HCT116 (cell line): ENCODE measurements around the gene QPCT. TPM values are rescaled to one million over a fixed set of nuclear protein-coding genes. Genes with fewer than 3 reads are reported as not detected.

Source experiments
- ATAC-seq: fragments of 200-7000 bp; cut with Tn5 transposase; 2 replicates; pipeline ENCODE4 v1.9.1; 2020; ENCODE audit warnings: mild to moderate bottlenecking, moderate library complexity
- BruUV-seq: library from RNA; stranded (reverse); fragments of 400-500 nt; replicated peaks from 2 replicates; lab custom pipeline; 2021; lab: Mats Ljungman, UMichigan
- CTCF ChIA-PET: fragments of 300-600 bp; sonication (Branson Sonifier 250); formaldehyde crosslinking; loops from one replicate; lab custom pipeline; 2021; ENCODE audit warnings: antibody characterized with exemption; lab: Charles Lee
- POLR2A ChIA-PET: fragments of 300-600, 350-600 bp; sonication (Branson Sonifier 250); formaldehyde crosslinking; loops from one replicate; lab custom pipeline; 2021; ENCODE audit warnings: antibody characterized with exemption; lab: Charles Lee
- RAD21 ChIA-PET, 2 experiments: fragments of 300-600 bp; sonication (Branson Sonifier 250); formaldehyde crosslinking; loops; one replicate each; lab custom pipeline; 2023; ENCODE audit warnings: low total read pairs in 2 of 2; ENCODE audit not compliant: uncharacterized antibody in 2 of 2, unreplicated experiment in 2 of 2, low non-redundant PET in 1 of 2; lab: Charles Lee
- DNase-seq: peaks from one replicate; pipeline ENCODE4 v3.0.0-alpha.2; 2010; ENCODE audit warnings: low read depth, low spot score
- H2AFZ ChIP-seq: fragments of 200-600 bp; shearing (Covaris generic), sonication (generic); 2 replicates; pipeline ENCODE4 v1.6.1; 2017; ENCODE audit warnings: low read depth, mixed run types, mixed read lengths, antibody characterized with exemption, low read length; ENCODE audit not compliant: poor library complexity, severe bottlenecking
- H3K27ac ChIP-seq: 2 replicates; pipeline ENCODE4 v1.5.1; 2012; ENCODE audit warnings: low read depth, low read length
- H3K27me3 ChIP-seq: fragments of 200-600 bp; sonication (generic); 2 replicates; pipeline ENCODE4 v1.6.1; 2016; ENCODE audit warnings: mixed run types, low read length, mixed read lengths; ENCODE audit not compliant: insufficient read depth
- H3K36me3 ChIP-seq, 2 experiments: fragments of 200-500 bp in 1 of 2; fragments of 200-600 bp in 1 of 2; sonication (Bioruptor generic) in 1 of 2; sonication (generic) in 1 of 2; 2 replicates each; pipeline versions ENCODE4 v1.5.1 to v1.6.1; 2014 to 2016; ENCODE audit warnings: low read length in 2 of 2, inconsistent platforms in 1 of 2, mixed read lengths in 1 of 2, mixed run types in 1 of 2; ENCODE audit not compliant: insufficient read depth in 2 of 2, control insufficient read depth in 1 of 2
- H3K4me1 ChIP-seq, 2 experiments: fragments of 200-600 bp in 1 of 2; sonication (generic) in 1 of 2; 2 replicates each; pipeline versions ENCODE4 v1.5.1 to v1.6.1; 2012 to 2017; ENCODE audit warnings: low read length in 2 of 2, inconsistent platforms in 1 of 2, mild to moderate bottlenecking in 1 of 2, mixed read lengths in 1 of 2, mixed run types in 1 of 2, moderate library complexity in 1 of 2; ENCODE audit not compliant: insufficient read depth in 2 of 2, control insufficient read depth in 1 of 2
- H3K4me2 ChIP-seq: fragments of 200-600 bp; sonication (generic); 2 replicates; pipeline ENCODE4 v1.6.1; 2017; ENCODE audit warnings: mixed run types, low read length, mixed read lengths
- H3K4me3 ChIP-seq, 2 experiments: fragments of 200-600 bp in 1 of 2; sonication (generic) in 1 of 2; replicated peaks in 1 of 2; 2 replicates each; pipeline ENCODE4 v1.5.1; 2011 to 2016; ENCODE audit warnings: low read length in 2 of 2, control low read depth in 1 of 2, low read depth in 1 of 2, mild to moderate bottlenecking in 1 of 2, mixed read lengths in 1 of 2, mixed run types in 1 of 2
- H3K79me2 ChIP-seq: fragments of 200-600 bp; sonication (generic); 2 replicates; pipeline ENCODE4 v1.6.1; 2017; ENCODE audit warnings: mild to moderate bottlenecking, mixed run types, low read length, moderate library complexity, mixed read lengths; ENCODE audit not compliant: insufficient read depth
- H3K9ac ChIP-seq: fragments of 200-600 bp; sonication (generic); 2 replicates; pipeline ENCODE4 v1.6.1; 2016; ENCODE audit warnings: low read length, mixed read lengths
- H3K9me2 ChIP-seq: fragments of 200-600 bp; sonication (generic), shearing (Covaris generic); 2 replicates; pipeline ENCODE4 v1.6.1; 2017; ENCODE audit warnings: mixed run types, mild to moderate bottlenecking, moderate library complexity; ENCODE audit not compliant: insufficient read depth
- H3K9me3 ChIP-seq, 2 experiments: fragments of 200-500 bp in 1 of 2; fragments of 200-600 bp in 1 of 2; sonication (Bioruptor generic) in 1 of 2; sonication (generic) in 1 of 2; 2 replicates each; pipeline ENCODE4 v1.6.1; 2014 to 2017; ENCODE audit warnings: low read length in 2 of 2, mixed read lengths in 2 of 2, inconsistent platforms in 1 of 2, low read depth in 1 of 2, mild to moderate bottlenecking in 1 of 2, mixed run types in 1 of 2, moderate library complexity in 1 of 2; ENCODE audit not compliant: control insufficient read depth in 1 of 2, insufficient read depth in 1 of 2
- H4K20me1 ChIP-seq: fragments of 200-600 bp; sonication (generic), shearing (Covaris generic); 2 replicates; pipeline ENCODE4 v1.6.1; 2017; ENCODE audit warnings: mixed run types, mild to moderate bottlenecking, moderate library complexity; ENCODE audit not compliant: insufficient read depth
- ATF3 ChIP-seq: IDR thresholded peaks from 2 replicates; pipeline ENCODE4 v1.6.1; 2012
- CEBPB ChIP-seq: IDR thresholded peaks from 2 replicates; pipeline ENCODE4 v1.6.1; 2012; ENCODE audit warnings: low read depth
- EZH2 ChIP-seq: fragments of 200-600 bp; sonication (generic); IDR thresholded peaks from 2 replicates; pipeline ENCODE4 v1.6.1; 2017; ENCODE audit warnings: antibody characterized with exemption, mixed run types
- EZH2phosphoT487 ChIP-seq: fragments of 200-600 bp; IDR thresholded peaks from 2 replicates; pipeline ENCODE4 v1.6.1; 2018; ENCODE audit warnings: antibody characterized with exemption, borderline replicate concordance
- FOSL1 ChIP-seq: IDR thresholded peaks from 2 replicates; pipeline ENCODE4 v1.6.1; 2012; ENCODE audit warnings: low read depth
- MAX ChIP-seq: IDR thresholded peaks from 2 replicates; pipeline ENCODE4 v1.6.1; 2012
- POLR2A ChIP-seq: IDR thresholded peaks from 2 replicates; pipeline ENCODE4 v1.7.0; 2011; ENCODE audit warnings: borderline replicate concordance; ENCODE audit not compliant: insufficient read depth, insufficient read length; ENCODE audit errors: extremely low read depth
- POLR2AphosphoS5 ChIP-seq: IDR thresholded peaks from 2 replicates; pipeline ENCODE4 v1.6.1; 2011; ENCODE audit warnings: mild to moderate bottlenecking, low read depth, low read length, moderate library complexity
- RAD21 ChIP-seq: IDR thresholded peaks from 2 replicates; pipeline ENCODE4 v1.6.1; 2012; ENCODE audit warnings: low read depth, mild to moderate bottlenecking
- REST ChIP-seq: IDR thresholded peaks from 2 replicates; pipeline ENCODE4 v1.6.1; 2012; ENCODE audit warnings: low read depth
- SRF ChIP-seq: IDR thresholded peaks from 2 replicates; pipeline ENCODE4 v1.6.1; 2012; ENCODE audit warnings: low read depth
- TCF7L2 ChIP-seq: IDR thresholded peaks from 2 replicates; pipeline ENCODE4 v1.7.0; 2011; ENCODE audit warnings: borderline replicate concordance, inconsistent platforms; ENCODE audit not compliant: insufficient read depth, insufficient read length; ENCODE audit errors: extremely low read depth
- YY1 ChIP-seq: IDR thresholded peaks from 2 replicates; pipeline ENCODE4 v1.6.1; 2011; ENCODE audit warnings: low read length, low read depth, moderate library complexity, mild to moderate bottlenecking; ENCODE audit not compliant: insufficient replicate concordance; ENCODE audit errors: extremely low read depth
- ZBTB33 ChIP-seq: IDR thresholded peaks from 2 replicates; pipeline ENCODE4 v1.6.1; 2011; ENCODE audit warnings: mild to moderate bottlenecking, low read length, moderate library complexity; ENCODE audit not compliant: insufficient replicate concordance; ENCODE audit errors: extremely low read depth
- ZFX ChIP-seq: fragments of 450-650 bp; IDR thresholded peaks from 2 replicates; pipeline ENCODE4 v1.6.1; 2017
- intact Hi-C: fragments of 100-400 bp; cut with micrococcal nuclease; formaldehyde crosslinking; loops from 2 replicates; pipeline ENCODE4 v1.10.0; 2022
- total RNA-seq: library from RNA; stranded (reverse); gene quantifications from one replicate; pipeline ENCODE4 v1.2.1, GENCODE V29; 2021; ENCODE audit not compliant: unreplicated experiment

Gene QPCT
- total RNA-seq, 1 experiment from 2014 or later: not detected

GRCh38 chr2:37365669-37366068 lies 21.2 kb downstream of the QPCT start:
- POLR2A ChIA-PET: no interaction called here
- intact Hi-C loops: no loop called here
- no peak for TF ChIP-seq EZH2phosphoT487
- no peak for TF ChIP-seq ATF3
- TF ChIP-seq MAX: no peak
- no peak for TF ChIP-seq POLR2AphosphoS5
- TF ChIP-seq RAD21: no peak
- TF ChIP-seq SRF: no peak
- TF ChIP-seq POLR2A: no peak
- TF ChIP-seq TCF7L2: peak; percentile 41

GRCh38 chr2:37366773-37367172 lies 22.3 kb downstream of the QPCT start:
- ChIA-PET CTCF (no interaction called here), POLR2A (no interaction called here), RAD21 (no interaction called here)
- Histone ChIP-seq H3K4me3 (no peak overlapping the region), H3K27me3 (no peaks in the 10 kb centered on the region), H2AFZ (no peak overlapping the region), H3K27ac (no peak overlapping the region), H4K20me1 (no peaks in the 10 kb centered on the region), H3K9me3 (no peaks in the 10 kb centered on the region), H3K4me2 (no peak overlapping the region), H3K9ac (no peak overlapping the region), H3K36me3 (no peaks in the 10 kb centered on the region), H3K9me2 (no peaks in the 10 kb centered on the region), H3K4me1 (no peaks in the 10 kb centered on the region), H3K79me2 (no peaks in the 10 kb centered on the region)
- ATAC-seq: no peak
- intact Hi-C loops: no loop called here
- BruUV-seq: no TSS peak
- no peak for DNase-seq
- TF ChIP-seq REST: no peak
- no peak for TF ChIP-seq ZBTB33
- TF ChIP-seq ATF3: no peak
- TF ChIP-seq POLR2AphosphoS5: no peak
- no peak for TF ChIP-seq ZFX
- no peak for TF ChIP-seq CEBPB
- TF ChIP-seq POLR2A: no peak
- TF ChIP-seq FOSL1: no peak
- no peak for TF ChIP-seq EZH2
- TF ChIP-seq YY1: no peak

More at GRCh38 chr2:37365669-37366068, 21.2 kb downstream of the QPCT start:
- H3K9ac ChIP-seq: no peak overlapping the region
- ChIA-PET RAD21 (no interaction called here), CTCF (no interaction called here)
- no peak overlapping the region for H2AFZ ChIP-seq
- DNase-seq: no peak
- BruUV-seq: no TSS peak
- H3K9me3 ChIP-seq: no peaks in the 10 kb centered on the region
- H3K27ac ChIP-seq: no peak overlapping the region
- H3K27me3 ChIP-seq: no peaks in the 10 kb centered on the region
- H3K36me3 ChIP-seq: no peaks in the 10 kb centered on the region
- H3K4me2 ChIP-seq: no peak overlapping the region
- no peaks in the 10 kb centered on the region for H3K4me1 ChIP-seq
- H3K79me2 ChIP-seq: no peaks in the 10 kb centered on the region
- ATAC-seq: peak; percentile 17; the same call in 1 of the 2 replicates
- H4K20me1 ChIP-seq: no peaks in the 10 kb centered on the region
- no peak overlapping the region for H3K4me3 ChIP-seq
- H3K9me2 ChIP-seq: no peaks in the 10 kb centered on the region
